HCT116 (cell line): ENCODE results near the gene NAPA. TPM values are rescaled to one million over a fixed set of nuclear protein-coding genes. Genes with fewer than 3 reads are reported as not detected.

Experiments
- ATAC-seq: fragments of 200-7000 bp; cut with Tn5 transposase; 2 replicates; pipeline ENCODE4 v1.9.1; 2020; ENCODE audit warnings: mild to moderate bottlenecking, moderate library complexity
- BruUV-seq: library from RNA; stranded (reverse); fragments of 400-500 nt; replicated peaks from 2 replicates; lab custom pipeline; 2021; lab: Mats Ljungman, UMichigan
- CTCF ChIA-PET: fragments of 300-600 bp; sonication (Branson Sonifier 250); formaldehyde crosslinking; loops from one replicate; lab custom pipeline; 2021; ENCODE audit warnings: antibody characterized with exemption; lab: Charles Lee
- POLR2A ChIA-PET: fragments of 300-600, 350-600 bp; sonication (Branson Sonifier 250); formaldehyde crosslinking; loops from one replicate; lab custom pipeline; 2021; ENCODE audit warnings: antibody characterized with exemption; lab: Charles Lee
- RAD21 ChIA-PET, 2 experiments: fragments of 300-600 bp; sonication (Branson Sonifier 250); formaldehyde crosslinking; loops; one replicate each; lab custom pipeline; 2023; ENCODE audit warnings: low total read pairs in 2 of 2; ENCODE audit not compliant: uncharacterized antibody in 2 of 2, unreplicated experiment in 2 of 2, low non-redundant PET in 1 of 2; lab: Charles Lee
- DNase-seq: peaks from one replicate; pipeline ENCODE4 v3.0.0-alpha.2; 2010; ENCODE audit warnings: low read depth, low spot score
- H2AFZ ChIP-seq: fragments of 200-600 bp; shearing (Covaris generic), sonication (generic); 2 replicates; pipeline ENCODE4 v1.6.1; 2017; ENCODE audit warnings: low read depth, mixed run types, mixed read lengths, antibody characterized with exemption, low read length; ENCODE audit not compliant: poor library complexity, severe bottlenecking
- H3K27ac ChIP-seq: 2 replicates; pipeline ENCODE4 v1.5.1; 2012; ENCODE audit warnings: low read depth, low read length
- H3K27me3 ChIP-seq: fragments of 200-600 bp; sonication (generic); 2 replicates; pipeline ENCODE4 v1.6.1; 2016; ENCODE audit warnings: mixed run types, low read length, mixed read lengths; ENCODE audit not compliant: insufficient read depth
- H3K36me3 ChIP-seq, 2 experiments: fragments of 200-500 bp in 1 of 2; fragments of 200-600 bp in 1 of 2; sonication (Bioruptor generic) in 1 of 2; sonication (generic) in 1 of 2; 2 replicates each; pipeline versions ENCODE4 v1.5.1 to v1.6.1; 2014 to 2016; ENCODE audit warnings: low read length in 2 of 2, inconsistent platforms in 1 of 2, mixed read lengths in 1 of 2, mixed run types in 1 of 2; ENCODE audit not compliant: insufficient read depth in 2 of 2, control insufficient read depth in 1 of 2
- H3K4me1 ChIP-seq, 2 experiments: fragments of 200-600 bp in 1 of 2; sonication (generic) in 1 of 2; 2 replicates each; pipeline versions ENCODE4 v1.5.1 to v1.6.1; 2012 to 2017; ENCODE audit warnings: low read length in 2 of 2, inconsistent platforms in 1 of 2, mild to moderate bottlenecking in 1 of 2, mixed read lengths in 1 of 2, mixed run types in 1 of 2, moderate library complexity in 1 of 2; ENCODE audit not compliant: insufficient read depth in 2 of 2, control insufficient read depth in 1 of 2
- H3K4me2 ChIP-seq: fragments of 200-600 bp; sonication (generic); 2 replicates; pipeline ENCODE4 v1.6.1; 2017; ENCODE audit warnings: mixed run types, low read length, mixed read lengths
- H3K4me3 ChIP-seq, 2 experiments: fragments of 200-600 bp in 1 of 2; sonication (generic) in 1 of 2; replicated peaks in 1 of 2; 2 replicates each; pipeline ENCODE4 v1.5.1; 2011 to 2016; ENCODE audit warnings: low read length in 2 of 2, control low read depth in 1 of 2, low read depth in 1 of 2, mild to moderate bottlenecking in 1 of 2, mixed read lengths in 1 of 2, mixed run types in 1 of 2
- H3K79me2 ChIP-seq: fragments of 200-600 bp; sonication (generic); 2 replicates; pipeline ENCODE4 v1.6.1; 2017; ENCODE audit warnings: mild to moderate bottlenecking, mixed run types, low read length, moderate library complexity, mixed read lengths; ENCODE audit not compliant: insufficient read depth
- H3K9ac ChIP-seq: fragments of 200-600 bp; sonication (generic); 2 replicates; pipeline ENCODE4 v1.6.1; 2016; ENCODE audit warnings: low read length, mixed read lengths
- H3K9me2 ChIP-seq: fragments of 200-600 bp; sonication (generic), shearing (Covaris generic); 2 replicates; pipeline ENCODE4 v1.6.1; 2017; ENCODE audit warnings: mixed run types, mild to moderate bottlenecking, moderate library complexity; ENCODE audit not compliant: insufficient read depth
- H3K9me3 ChIP-seq, 2 experiments: fragments of 200-500 bp in 1 of 2; fragments of 200-600 bp in 1 of 2; sonication (Bioruptor generic) in 1 of 2; sonication (generic) in 1 of 2; 2 replicates each; pipeline ENCODE4 v1.6.1; 2014 to 2017; ENCODE audit warnings: low read length in 2 of 2, mixed read lengths in 2 of 2, inconsistent platforms in 1 of 2, low read depth in 1 of 2, mild to moderate bottlenecking in 1 of 2, mixed run types in 1 of 2, moderate library complexity in 1 of 2; ENCODE audit not compliant: control insufficient read depth in 1 of 2, insufficient read depth in 1 of 2
- H4K20me1 ChIP-seq: fragments of 200-600 bp; sonication (generic), shearing (Covaris generic); 2 replicates; pipeline ENCODE4 v1.6.1; 2017; ENCODE audit warnings: mixed run types, mild to moderate bottlenecking, moderate library complexity; ENCODE audit not compliant: insufficient read depth
- ATF3 ChIP-seq: IDR thresholded peaks from 2 replicates; pipeline ENCODE4 v1.6.1; 2012
- EZH2 ChIP-seq: fragments of 200-600 bp; sonication (generic); IDR thresholded peaks from 2 replicates; pipeline ENCODE4 v1.6.1; 2017; ENCODE audit warnings: antibody characterized with exemption, mixed run types
- POLR2A ChIP-seq: IDR thresholded peaks from 2 replicates; pipeline ENCODE4 v1.7.0; 2011; ENCODE audit warnings: borderline replicate concordance; ENCODE audit not compliant: insufficient read depth, insufficient read length; ENCODE audit errors: extremely low read depth
- POLR2AphosphoS5 ChIP-seq: IDR thresholded peaks from 2 replicates; pipeline ENCODE4 v1.6.1; 2011; ENCODE audit warnings: mild to moderate bottlenecking, low read depth, low read length, moderate library complexity
- REST ChIP-seq: IDR thresholded peaks from 2 replicates; pipeline ENCODE4 v1.6.1; 2012; ENCODE audit warnings: low read depth
- ZBTB33 ChIP-seq: IDR thresholded peaks from 2 replicates; pipeline ENCODE4 v1.6.1; 2011; ENCODE audit warnings: mild to moderate bottlenecking, low read length, moderate library complexity; ENCODE audit not compliant: insufficient replicate concordance; ENCODE audit errors: extremely low read depth
- intact Hi-C: fragments of 100-400 bp; cut with micrococcal nuclease; formaldehyde crosslinking; loops from 2 replicates; pipeline ENCODE4 v1.10.0; 2022
- total RNA-seq: library from RNA; stranded (reverse); gene quantifications from one replicate; pipeline ENCODE4 v1.2.1, GENCODE V29; 2021; ENCODE audit not compliant: unreplicated experiment

NAPA gene
- total RNA-seq, 1 experiment from 2014 or later, result 58.8 TPM

- H3K36me3 ChIP-seq, result no peaks in the 10 kb centered on the region; a peak in 1 of 4 replicates
- intact Hi-C loops, result loop anchor here (5.0 kb wide), 1 partner anchor 34 kb away; no protein-coding TSS in a partner anchor
- ATAC-seq, result no peak
- TF ChIP-seq REST, result no peak
- no peak for TF ChIP-seq ZBTB33
- TF ChIP-seq ATF3, result no peak
- no peak for TF ChIP-seq POLR2AphosphoS5
- TF ChIP-seq EZH2, result no peak
- TF ChIP-seq POLR2A, result no peak
- H3K4me2 ChIP-seq, result no peak overlapping the region
- no peaks in the 10 kb centered on the region for H3K9me2 ChIP-seq
- H3K9me3 ChIP-seq, result no peaks in the 10 kb centered on the region
- ChIA-PET RAD21 (no interaction called here), CTCF (no interaction called here), POLR2A (no interaction called here)
- H3K79me2 ChIP-seq, result no peaks in the 10 kb centered on the region
- H3K9ac ChIP-seq, result no peak overlapping the region
- H3K27ac ChIP-seq, result no peak overlapping the region
- H3K4me1 ChIP-seq, result peaks cover 6 to 15% of the 10 kb centered on the region in 2 experiments; a peak in 2 of 4 replicates
- no TSS peak for BruUV-seq
- H3K27me3 ChIP-seq, result no peaks in the 10 kb centered on the region
- H3K4me3 ChIP-seq, result no peak overlapping the region
- no peak overlapping the region for H2AFZ ChIP-seq
- H4K20me1 ChIP-seq, result no peaks in the 10 kb centered on the region
- no peak for DNase-seq
Measured at GRCh38 chr19:47481460-47482052, 33.3 kb downstream of the NAPA start.
